K562 (cell line): ENCODE results near the gene DNASE2B. TPM values are rescaled to one million over a fixed set of nuclear protein-coding genes. Genes with fewer than 3 reads are reported as not detected.

Source experiments
- ATAC-seq: fragments of 200-7000 bp; cut with Tn5 transposase; 3 replicates; pipeline ENCODE4 v1.9.1; 2020; ENCODE audit warnings: moderate library complexity
- BruUV-seq: library from RNA; stranded (reverse); fragments of 400-500 nt; replicated peaks from 2 replicates; lab custom pipeline; 2021; lab: Mats Ljungman, UMichigan
- CTCF ChIA-PET: fragments of 300-600 bp; formaldehyde crosslinking; extraction: SDS; loops from one replicate; lab custom pipeline; 2021; ENCODE audit warnings: low intra/inter-chr PET ratio; lab: Yijun Ruan, JAX
- POLR2A ChIA-PET: fragments of 300-600, 350-650 bp; sonication (Branson Sonifier 250); formaldehyde crosslinking; extraction: SDS; loops from one replicate; lab custom pipeline; 2021; ENCODE audit warnings: antibody characterized with exemption, inconsistent platforms; lab: Yijun Ruan, JAX
- DNase-seq, 4 experiments: peaks; one replicate each; pipeline versions ENCODE4 v3.0.0 to v3.0.0-alpha.2; 2011 to 2018; ENCODE audit warnings: low spot score in 3 of 4, mixed read lengths in 3 of 4; ENCODE audit errors: extremely low read depth in 1 of 4
- FAIRE-seq: peaks from 2 replicates; lab custom pipeline; 2011; peaks lifted over from hg19 to GRCh38; lab: Jason Lieb, UNC
- H2AFZ ChIP-seq: 2 replicates; pipeline ENCODE4 v1.6.0; 2011; ENCODE audit warnings: low read depth, low read length, control low read depth, inconsistent platforms
- H3K27ac ChIP-seq: fragments of 200-600 bp; 3 replicates; pipeline ENCODE4 v1.8.0; 2011; ENCODE audit warnings: low read depth, mild to moderate bottlenecking, control low read depth, inconsistent platforms, low read length, moderate library complexity, mixed read lengths; ENCODE audit errors: extremely low read depth
- H3K27me3 ChIP-seq, 2 experiments: fragments of 300-600 bp in 1 of 2; 2 replicates in 1 of 2; 3 replicates in 1 of 2; pipeline versions ENCODE4 v1.6.0 to v1.8.0; 2011; ENCODE audit warnings: inconsistent platforms in 2 of 2, low read length in 2 of 2, mild to moderate bottlenecking in 1 of 2, mixed read lengths in 1 of 2, moderate library complexity in 1 of 2; ENCODE audit not compliant: control insufficient read depth in 2 of 2, insufficient read depth in 2 of 2
- H3K36me3 ChIP-seq: fragments of 300-600 bp; 3 replicates; pipeline ENCODE4 v1.8.0; 2011; ENCODE audit warnings: mild to moderate bottlenecking, low read length, inconsistent platforms; ENCODE audit not compliant: control insufficient read depth, insufficient read depth
- H3K4me1 ChIP-seq, 2 experiments: fragments of 200-600 bp in 1 of 2; replicated peaks in 1 of 2; 2 replicates in 1 of 2; 3 replicates in 1 of 2; pipeline versions ENCODE4 v1.5.1 to v1.8.0; 2011; ENCODE audit warnings: inconsistent platforms in 2 of 2, low read length in 2 of 2, mild to moderate bottlenecking in 1 of 2, mixed read lengths in 1 of 2, moderate library complexity in 1 of 2; ENCODE audit not compliant: control insufficient read depth in 2 of 2, insufficient read depth in 2 of 2
- H3K4me2 ChIP-seq: 2 replicates; pipeline ENCODE4 v1.6.1; 2011; ENCODE audit warnings: low read length, control low read depth, inconsistent platforms, mixed read lengths; ENCODE audit not compliant: insufficient read depth
- H3K4me3 ChIP-seq: fragments of 200-600 bp; sonication (generic), shearing (Covaris generic); 2 replicates; pipeline ENCODE4 v1.5.1; 2016; ENCODE audit warnings: control low read depth, inconsistent platforms
- H3K79me2 ChIP-seq: fragments of 200-600 bp; 3 replicates; pipeline ENCODE4 v1.8.0; 2011; ENCODE audit warnings: low read length, inconsistent platforms; ENCODE audit not compliant: control insufficient read depth, insufficient read depth
- H3K9ac ChIP-seq, 2 experiments: 2 replicates each; pipeline versions ENCODE4 v1.6.0 to v1.6.1; 2011; ENCODE audit warnings: low read depth in 2 of 2, low read length in 2 of 2, control low read depth in 1 of 2, inconsistent platforms in 1 of 2, mild to moderate bottlenecking in 1 of 2, mixed read lengths in 1 of 2; ENCODE audit not compliant: insufficient read depth in 1 of 2
- H3K9me1 ChIP-seq: one replicate; pipeline ENCODE4 v1.6.0; 2011; ENCODE audit warnings: inconsistent platforms, mild to moderate bottlenecking, low read length, moderate library complexity; ENCODE audit not compliant: control insufficient read depth, insufficient read depth
- H3K9me3 ChIP-seq: replicated peaks from 2 replicates; pipeline ENCODE4 v1.5.1; 2011; ENCODE audit warnings: low read depth, low read length, inconsistent platforms; ENCODE audit not compliant: control insufficient read depth, insufficient read depth
- H4K20me1 ChIP-seq: replicated peaks from 2 replicates; pipeline ENCODE4 v1.6.1; 2011; ENCODE audit warnings: low read length, inconsistent platforms, mixed read lengths; ENCODE audit not compliant: control insufficient read depth, insufficient read depth
- HDAC1 ChIP-seq, 2 experiments: fragments of 450-650 bp; IDR thresholded peaks; 2 replicates each; pipeline ENCODE4 v1.6.1; 2016 to 2017; ENCODE audit warnings: inconsistent platforms in 1 of 2, mild to moderate bottlenecking in 1 of 2, moderate library complexity in 1 of 2
- KDM1A ChIP-seq, 2 experiments: fragments of 450-650 bp; IDR thresholded peaks; 2 replicates each; pipeline ENCODE4 v1.6.1; 2016; ENCODE audit warnings: mild to moderate bottlenecking in 2 of 2
- LARP7 ChIP-seq: fragments of 450-650 bp; IDR thresholded peaks from 2 replicates; pipeline ENCODE4 v1.6.1; 2016
- POLR2H ChIP-seq: IDR thresholded peaks from 2 replicates; pipeline ENCODE4 v1.6.1; 2016; ENCODE audit warnings: missing genetic modification characterization, low read depth, mild to moderate bottlenecking, control low read depth, missing compliant biosample characterization, moderate library complexity
- PRMT5 ChIP-seq: sonication (generic); formaldehyde crosslinking; IDR thresholded peaks from 2 replicates; pipeline ENCODE4 v1.5.0; 2020; ENCODE audit warnings: missing genetic modification reagents
- SREBF1 ChIP-seq: fragments of 150-350 bp; IDR thresholded peaks from 2 replicates; pipeline ENCODE4 v1.6.1; 2014; ENCODE audit warnings: antibody characterized with exemption, low read depth, low read length, borderline replicate concordance
- TCF3 ChIP-seq: sonication (generic); formaldehyde crosslinking; IDR thresholded peaks from 2 replicates; pipeline ENCODE4 v1.4.0; 2020; ENCODE audit warnings: mild to moderate bottlenecking, missing genetic modification reagents
- WGBS: fragments of 100-300 bp; shearing (Covaris generic); methylation state at CpG from one replicate; pipeline ENCODE4 v1.1.6; 2016; ENCODE audit warnings: low coverage, mixed read lengths; ENCODE audit not compliant: insufficient coverage; ENCODE audit errors: missing lambda C conversion rate; 5-methylcytosine and 5-hydroxymethylcytosine counted together
- in situ Hi-C: fragments of 300-500 bp; cut with MboI; formaldehyde crosslinking; loops from 4 replicates; pipeline ENCODE4 v1.15.0; 2018; ENCODE audit warnings: inconsistent platforms, mixed read lengths
- intact Hi-C: fragments of 100-400 bp; cut with micrococcal nuclease; formaldehyde crosslinking; loops from 2 replicates; pipeline ENCODE4 v1.14.2; 2022
- polyA plus RNA-seq, 8 experiments: library from polyadenylated mRNA; depleted of rRNA in 4 of 8; stranded (reverse) in 5 of 8; unstranded in 3 of 8; fragments of >200 nt; fragmentation: Nextera tagmentation in 2 of 8; fragmentation: Illumina TruSeq in 1 of 8; extraction: Ambion mirVana in 2 of 8; extraction: Trizol in 1 of 8; gene quantifications; 2 replicates each; pipeline versions ENCODE4 v1.2.1 to v1.2.3, GENCODE V29; 2011 to 2014; ENCODE audit warnings: inconsistent platforms in 1 of 8, missing spikeins in 1 of 8
- total RNA-seq, 7 experiments: library from RNA; depleted of rRNA in 6 of 7; stranded (reverse); fragments of >200 nt in 6 of 7; fragmentation: Illumina TruSeq in 2 of 7; extraction: Trizol in 2 of 7; gene quantifications; 2 replicates each; pipeline versions ENCODE4 v1.2.1 to v1.2.3, GENCODE V29; 2011 to 2021; ENCODE audit warnings: low replicate concordance in 1 of 7
- TF ChIP-seq, protein P1 (sequence below): fragments of 450-650 bp; formaldehyde crosslinking; IDR thresholded peaks from 2 replicates; pipeline ENCODE4 v1.4.0; 2022; ENCODE audit warnings: missing genetic modification characterization
- TF ChIP-seq, protein P2 (sequence below): fragments of 200-600 bp; sonication (generic); IDR thresholded peaks from one replicate; pipeline ENCODE4 v1.6.1; 2012; ENCODE audit warnings: mild to moderate bottlenecking, low read depth, low read length, inconsistent platforms

DNASE2B gene
- total and polyA plus RNA-seq, 9 of the 15 experiments (the other 6 are each of a cell fraction or from before 2014, with no cell fraction given), result not detected

DNA sequence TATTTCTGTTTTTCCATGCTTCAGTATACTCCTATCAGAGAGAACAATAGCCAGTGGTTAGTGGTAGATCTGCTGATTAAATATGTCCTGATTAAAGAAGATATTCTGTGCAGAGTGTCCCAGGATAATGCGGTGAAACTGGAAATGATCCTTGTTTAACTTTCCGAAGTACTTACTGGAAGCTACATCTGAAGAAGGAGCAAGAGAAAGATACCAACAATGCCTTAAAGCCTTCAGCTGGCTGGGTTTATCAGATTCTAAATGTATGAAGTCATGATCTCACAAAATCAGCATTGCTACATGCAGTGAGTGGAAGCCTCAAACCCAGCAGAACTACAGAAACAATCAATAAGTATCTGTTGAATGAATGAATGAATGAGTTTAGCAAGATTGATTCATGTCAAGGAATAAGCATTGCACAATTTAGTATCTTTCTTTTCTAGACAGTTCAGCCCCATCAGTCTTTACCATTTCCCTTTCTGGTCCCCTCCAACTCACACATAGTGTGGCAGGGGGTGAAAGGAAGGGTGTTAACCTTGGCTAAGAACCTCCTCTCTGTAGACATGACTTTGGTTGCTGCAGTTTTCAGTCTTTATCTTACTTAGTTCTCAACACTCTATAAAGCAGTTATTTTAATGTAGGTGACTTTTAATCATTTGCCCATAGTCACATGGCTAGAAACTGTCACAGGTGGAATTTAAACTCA, 24.7 kb upstream of the DNASE2B start:
- no peak overlapping the region for H2AFZ ChIP-seq
- no peak for DNase-seq
- no peaks in the 10 kb centered on the region for H3K79me2 ChIP-seq
- no peak overlapping the region for H3K4me3 ChIP-seq
- no peak overlapping the region for H3K9ac ChIP-seq
- WGBS, result 8% methylated on average over 2 of the region's 2 CpGs
- no peaks in the 10 kb centered on the region for H4K20me1 ChIP-seq
- ATAC-seq, result no peak
- ChIA-PET CTCF (no interaction called here), POLR2A (no interaction called here)
- intact Hi-C loops (no loop called here), in situ Hi-C loops (no loop called here)
- BruUV-seq, result no TSS peak
- H3K9me1 ChIP-seq, result no peaks in the 10 kb centered on the region
- H3K9me3 ChIP-seq, result no peaks in the 10 kb centered on the region
- H3K36me3 ChIP-seq, result no peaks in the 10 kb centered on the region
- no peak for FAIRE-seq
- H3K4me2 ChIP-seq, result no peak overlapping the region
- no peaks in the 10 kb centered on the region for H3K27me3 ChIP-seq
- H3K27ac ChIP-seq, result no peak overlapping the region
- peaks cover 0 to 7% of the 10 kb centered on the region in 2 experiments; a peak in 2 of 5 replicates for H3K4me1 ChIP-seq
- TF ChIP-seq LARP7 (no peak), HDAC1 (IDR thresholded peaks at IDR 0.05) (no peak), PRMT5 (no peak), POLR2H (no peak), TCF3 (CRISPR knock-in tag) (no peak), KDM1A (IDR thresholded peaks at IDR 0.05) (no peak), SREBF1 (no peak)
- TF ChIP-seq, protein P1, sequence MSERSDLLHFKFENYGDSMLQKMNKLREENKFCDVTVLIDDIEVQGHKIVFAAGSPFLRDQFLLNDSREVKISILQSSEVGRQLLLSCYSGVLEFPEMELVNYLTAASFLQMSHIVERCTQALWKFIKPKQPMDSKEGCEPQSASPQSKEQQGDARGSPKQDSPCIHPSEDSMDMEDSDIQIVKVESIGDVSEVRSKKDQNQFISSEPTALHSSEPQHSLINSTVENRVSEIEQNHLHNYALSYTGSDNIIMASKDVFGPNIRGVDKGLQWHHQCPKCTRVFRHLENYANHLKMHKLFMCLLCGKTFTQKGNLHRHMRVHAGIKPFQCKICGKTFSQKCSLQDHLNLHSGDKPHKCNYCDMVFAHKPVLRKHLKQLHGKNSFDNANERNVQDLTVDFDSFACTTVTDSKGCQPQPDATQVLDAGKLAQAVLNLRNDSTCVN (CRISPR knock-in tag), result no peak
- TF ChIP-seq, protein P2, sequence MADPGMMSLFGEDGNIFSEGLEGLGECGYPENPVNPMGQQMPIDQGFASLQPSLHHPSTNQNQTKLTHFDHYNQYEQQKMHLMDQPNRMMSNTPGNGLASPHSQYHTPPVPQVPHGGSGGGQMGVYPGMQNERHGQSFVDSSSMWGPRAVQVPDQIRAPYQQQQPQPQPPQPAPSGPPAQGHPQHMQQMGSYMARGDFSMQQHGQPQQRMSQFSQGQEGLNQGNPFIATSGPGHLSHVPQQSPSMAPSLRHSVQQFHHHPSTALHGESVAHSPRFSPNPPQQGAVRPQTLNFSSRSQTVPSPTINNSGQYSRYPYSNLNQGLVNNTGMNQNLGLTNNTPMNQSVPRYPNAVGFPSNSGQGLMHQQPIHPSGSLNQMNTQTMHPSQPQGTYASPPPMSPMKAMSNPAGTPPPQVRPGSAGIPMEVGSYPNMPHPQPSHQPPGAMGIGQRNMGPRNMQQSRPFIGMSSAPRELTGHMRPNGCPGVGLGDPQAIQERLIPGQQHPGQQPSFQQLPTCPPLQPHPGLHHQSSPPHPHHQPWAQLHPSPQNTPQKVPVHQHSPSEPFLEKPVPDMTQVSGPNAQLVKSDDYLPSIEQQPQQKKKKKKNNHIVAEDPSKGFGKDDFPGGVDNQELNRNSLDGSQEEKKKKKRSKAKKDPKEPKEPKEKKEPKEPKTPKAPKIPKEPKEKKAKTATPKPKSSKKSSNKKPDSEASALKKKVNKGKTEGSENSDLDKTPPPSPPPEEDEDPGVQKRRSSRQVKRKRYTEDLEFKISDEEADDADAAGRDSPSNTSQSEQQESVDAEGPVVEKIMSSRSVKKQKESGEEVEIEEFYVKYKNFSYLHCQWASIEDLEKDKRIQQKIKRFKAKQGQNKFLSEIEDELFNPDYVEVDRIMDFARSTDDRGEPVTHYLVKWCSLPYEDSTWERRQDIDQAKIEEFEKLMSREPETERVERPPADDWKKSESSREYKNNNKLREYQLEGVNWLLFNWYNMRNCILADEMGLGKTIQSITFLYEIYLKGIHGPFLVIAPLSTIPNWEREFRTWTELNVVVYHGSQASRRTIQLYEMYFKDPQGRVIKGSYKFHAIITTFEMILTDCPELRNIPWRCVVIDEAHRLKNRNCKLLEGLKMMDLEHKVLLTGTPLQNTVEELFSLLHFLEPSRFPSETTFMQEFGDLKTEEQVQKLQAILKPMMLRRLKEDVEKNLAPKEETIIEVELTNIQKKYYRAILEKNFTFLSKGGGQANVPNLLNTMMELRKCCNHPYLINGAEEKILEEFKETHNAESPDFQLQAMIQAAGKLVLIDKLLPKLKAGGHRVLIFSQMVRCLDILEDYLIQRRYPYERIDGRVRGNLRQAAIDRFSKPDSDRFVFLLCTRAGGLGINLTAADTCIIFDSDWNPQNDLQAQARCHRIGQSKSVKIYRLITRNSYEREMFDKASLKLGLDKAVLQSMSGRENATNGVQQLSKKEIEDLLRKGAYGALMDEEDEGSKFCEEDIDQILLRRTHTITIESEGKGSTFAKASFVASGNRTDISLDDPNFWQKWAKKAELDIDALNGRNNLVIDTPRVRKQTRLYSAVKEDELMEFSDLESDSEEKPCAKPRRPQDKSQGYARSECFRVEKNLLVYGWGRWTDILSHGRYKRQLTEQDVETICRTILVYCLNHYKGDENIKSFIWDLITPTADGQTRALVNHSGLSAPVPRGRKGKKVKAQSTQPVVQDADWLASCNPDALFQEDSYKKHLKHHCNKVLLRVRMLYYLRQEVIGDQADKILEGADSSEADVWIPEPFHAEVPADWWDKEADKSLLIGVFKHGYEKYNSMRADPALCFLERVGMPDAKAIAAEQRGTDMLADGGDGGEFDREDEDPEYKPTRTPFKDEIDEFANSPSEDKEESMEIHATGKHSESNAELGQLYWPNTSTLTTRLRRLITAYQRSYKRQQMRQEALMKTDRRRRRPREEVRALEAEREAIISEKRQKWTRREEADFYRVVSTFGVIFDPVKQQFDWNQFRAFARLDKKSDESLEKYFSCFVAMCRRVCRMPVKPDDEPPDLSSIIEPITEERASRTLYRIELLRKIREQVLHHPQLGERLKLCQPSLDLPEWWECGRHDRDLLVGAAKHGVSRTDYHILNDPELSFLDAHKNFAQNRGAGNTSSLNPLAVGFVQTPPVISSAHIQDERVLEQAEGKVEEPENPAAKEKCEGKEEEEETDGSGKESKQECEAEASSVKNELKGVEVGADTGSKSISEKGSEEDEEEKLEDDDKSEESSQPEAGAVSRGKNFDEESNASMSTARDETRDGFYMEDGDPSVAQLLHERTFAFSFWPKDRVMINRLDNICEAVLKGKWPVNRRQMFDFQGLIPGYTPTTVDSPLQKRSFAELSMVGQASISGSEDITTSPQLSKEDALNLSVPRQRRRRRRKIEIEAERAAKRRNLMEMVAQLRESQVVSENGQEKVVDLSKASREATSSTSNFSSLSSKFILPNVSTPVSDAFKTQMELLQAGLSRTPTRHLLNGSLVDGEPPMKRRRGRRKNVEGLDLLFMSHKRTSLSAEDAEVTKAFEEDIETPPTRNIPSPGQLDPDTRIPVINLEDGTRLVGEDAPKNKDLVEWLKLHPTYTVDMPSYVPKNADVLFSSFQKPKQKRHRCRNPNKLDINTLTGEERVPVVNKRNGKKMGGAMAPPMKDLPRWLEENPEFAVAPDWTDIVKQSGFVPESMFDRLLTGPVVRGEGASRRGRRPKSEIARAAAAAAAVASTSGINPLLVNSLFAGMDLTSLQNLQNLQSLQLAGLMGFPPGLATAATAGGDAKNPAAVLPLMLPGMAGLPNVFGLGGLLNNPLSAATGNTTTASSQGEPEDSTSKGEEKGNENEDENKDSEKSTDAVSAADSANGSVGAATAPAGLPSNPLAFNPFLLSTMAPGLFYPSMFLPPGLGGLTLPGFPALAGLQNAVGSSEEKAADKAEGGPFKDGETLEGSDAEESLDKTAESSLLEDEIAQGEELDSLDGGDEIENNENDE, result no peak
